DOHH2 (cell line): ENCODE results near the gene DCST1.

Experiments
- H3F3A ChIP-seq: fragments of 200-600 bp; sonication (generic), shearing (Covaris generic); 2 replicates; pipeline ENCODE4 v1.6.0; 2016; ENCODE audit warnings: antibody characterized with exemption, mild to moderate bottlenecking; ENCODE audit not compliant: control insufficient read depth, insufficient read depth
- H3K27ac ChIP-seq: fragments of 200-600 bp; sonication (generic); 2 replicates; pipeline ENCODE4 v1.5.1; 2014; ENCODE audit warnings: low read depth, mild to moderate bottlenecking, low read length, moderate library complexity
- H3K27me3 ChIP-seq: fragments of 200-600 bp; sonication (generic); 2 replicates; pipeline ENCODE4 v1.6.1; 2014; ENCODE audit warnings: mild to moderate bottlenecking, low read length, mixed read lengths; ENCODE audit not compliant: control insufficient read depth
- H3K36me3 ChIP-seq: fragments of 200-600 bp; sonication (generic); 2 replicates; pipeline ENCODE4 v1.6.1; 2014; ENCODE audit warnings: mild to moderate bottlenecking, low read length, moderate library complexity, mixed read lengths; ENCODE audit not compliant: control insufficient read depth
- H3K4me1 ChIP-seq: fragments of 200-600 bp; sonication (generic); 2 replicates; pipeline ENCODE4 v1.6.1; 2014; ENCODE audit warnings: mild to moderate bottlenecking, low read length, mixed read lengths; ENCODE audit not compliant: control insufficient read depth
- H3K4me2 ChIP-seq: fragments of 200-600 bp; sonication (generic); 2 replicates; pipeline ENCODE4 v1.6.0; 2014; ENCODE audit warnings: mild to moderate bottlenecking, low read length, moderate library complexity
- H3K4me3 ChIP-seq: fragments of 200-600 bp; sonication (generic); 2 replicates; pipeline ENCODE4 v1.5.1; 2014; ENCODE audit warnings: mild to moderate bottlenecking, low read length, mixed read lengths
- H3K79me2 ChIP-seq: fragments of 200-600 bp; sonication (generic); 2 replicates; pipeline ENCODE4 v1.6.1; 2014; ENCODE audit warnings: mild to moderate bottlenecking, low read length, mixed read lengths; ENCODE audit not compliant: control insufficient read depth
- H3K9me2 ChIP-seq: fragments of 200-600 bp; sonication (generic); replicated peaks from 2 replicates; pipeline ENCODE4 v1.6.1; 2014; ENCODE audit warnings: mild to moderate bottlenecking, low read length, mixed read lengths; ENCODE audit not compliant: control insufficient read depth
- H3K9me3 ChIP-seq: fragments of 200-600 bp; sonication (generic); 2 replicates; pipeline ENCODE4 v1.6.1; 2014; ENCODE audit warnings: antibody characterized with exemption, low read length, mixed read lengths; ENCODE audit not compliant: control insufficient read depth, insufficient read depth
- H4K20me1 ChIP-seq: fragments of 200-600 bp; sonication (generic); 2 replicates; pipeline ENCODE4 v1.6.0; 2014; ENCODE audit warnings: low read depth, mild to moderate bottlenecking, antibody characterized with exemption, low read length, moderate library complexity; ENCODE audit not compliant: control insufficient read depth, insufficient read depth
- EZH2phosphoT487 ChIP-seq: fragments of 200-600 bp; sonication (generic); IDR thresholded peaks from 2 replicates; pipeline ENCODE4 v1.6.1; 2017; ENCODE audit warnings: borderline replicate concordance, mild to moderate bottlenecking, antibody characterized with exemption, low read length, moderate library complexity, mixed read lengths
- TF ChIP-seq, protein P1 (sequence below): fragments of 200-600 bp; sonication (generic); IDR thresholded peaks from one replicate; pipeline ENCODE4 v1.5.1; 2014; ENCODE audit warnings: antibody characterized with exemption, mild to moderate bottlenecking, low read depth, low read length; ENCODE audit not compliant: poor library complexity, severe bottlenecking

Gene DCST1

DNA sequence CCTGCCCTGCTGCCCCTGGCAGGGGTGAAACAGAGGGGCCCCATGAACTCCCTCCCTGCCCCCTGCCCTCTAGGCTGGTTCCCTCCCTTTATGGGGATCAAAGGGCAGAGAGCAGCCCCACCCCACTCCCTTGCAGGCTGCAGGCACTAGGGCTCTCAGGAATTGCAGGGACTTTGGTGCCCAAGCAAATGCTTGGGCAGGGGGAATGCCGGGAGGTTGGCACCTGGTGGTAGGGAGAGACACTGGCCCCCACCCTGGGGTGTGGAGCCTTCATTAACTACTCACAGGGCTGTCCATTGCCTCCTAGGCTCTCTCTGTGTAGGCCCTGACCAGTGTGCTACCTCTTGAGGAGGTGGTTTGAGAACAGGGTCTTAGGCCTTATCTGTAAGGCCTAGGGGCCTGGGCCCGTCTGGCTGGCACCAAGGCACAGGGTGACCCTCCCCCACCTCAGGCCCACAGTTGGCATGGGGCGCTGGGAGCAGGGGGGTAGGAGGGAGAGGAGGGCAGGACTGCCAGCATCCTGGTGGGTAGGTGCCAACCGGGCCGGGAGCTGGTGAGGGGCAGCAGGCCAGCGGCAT lies 26.3 kb upstream of the DCST1 start:
- H3K27me3 ChIP-seq = no peaks in the 10 kb centered on the region
- no peaks in the 10 kb centered on the region for H3K9me3 ChIP-seq
- no peaks in the 10 kb centered on the region for H4K20me1 ChIP-seq
- no peaks in the 10 kb centered on the region for H3K9me2 ChIP-seq
- peaks cover 80% of the 10 kb centered on the region for H3K4me1 ChIP-seq
- peaks cover 21% of the 10 kb centered on the region for H3F3A ChIP-seq
- no peaks in the 10 kb centered on the region for H3K36me3 ChIP-seq
- no peak overlapping the region for H3K4me3 ChIP-seq
- TF ChIP-seq, protein P1, sequence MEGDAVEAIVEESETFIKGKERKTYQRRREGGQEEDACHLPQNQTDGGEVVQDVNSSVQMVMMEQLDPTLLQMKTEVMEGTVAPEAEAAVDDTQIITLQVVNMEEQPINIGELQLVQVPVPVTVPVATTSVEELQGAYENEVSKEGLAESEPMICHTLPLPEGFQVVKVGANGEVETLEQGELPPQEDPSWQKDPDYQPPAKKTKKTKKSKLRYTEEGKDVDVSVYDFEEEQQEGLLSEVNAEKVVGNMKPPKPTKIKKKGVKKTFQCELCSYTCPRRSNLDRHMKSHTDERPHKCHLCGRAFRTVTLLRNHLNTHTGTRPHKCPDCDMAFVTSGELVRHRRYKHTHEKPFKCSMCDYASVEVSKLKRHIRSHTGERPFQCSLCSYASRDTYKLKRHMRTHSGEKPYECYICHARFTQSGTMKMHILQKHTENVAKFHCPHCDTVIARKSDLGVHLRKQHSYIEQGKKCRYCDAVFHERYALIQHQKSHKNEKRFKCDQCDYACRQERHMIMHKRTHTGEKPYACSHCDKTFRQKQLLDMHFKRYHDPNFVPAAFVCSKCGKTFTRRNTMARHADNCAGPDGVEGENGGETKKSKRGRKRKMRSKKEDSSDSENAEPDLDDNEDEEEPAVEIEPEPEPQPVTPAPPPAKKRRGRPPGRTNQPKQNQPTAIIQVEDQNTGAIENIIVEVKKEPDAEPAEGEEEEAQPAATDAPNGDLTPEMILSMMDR = no peak
- TF ChIP-seq EZH2phosphoT487 = no peak
- no peak overlapping the region for H3K4me2 ChIP-seq
- H3K79me2 ChIP-seq = peaks cover 28% of the 10 kb centered on the region
- H3K27ac ChIP-seq = no peak overlapping the region

DNA sequence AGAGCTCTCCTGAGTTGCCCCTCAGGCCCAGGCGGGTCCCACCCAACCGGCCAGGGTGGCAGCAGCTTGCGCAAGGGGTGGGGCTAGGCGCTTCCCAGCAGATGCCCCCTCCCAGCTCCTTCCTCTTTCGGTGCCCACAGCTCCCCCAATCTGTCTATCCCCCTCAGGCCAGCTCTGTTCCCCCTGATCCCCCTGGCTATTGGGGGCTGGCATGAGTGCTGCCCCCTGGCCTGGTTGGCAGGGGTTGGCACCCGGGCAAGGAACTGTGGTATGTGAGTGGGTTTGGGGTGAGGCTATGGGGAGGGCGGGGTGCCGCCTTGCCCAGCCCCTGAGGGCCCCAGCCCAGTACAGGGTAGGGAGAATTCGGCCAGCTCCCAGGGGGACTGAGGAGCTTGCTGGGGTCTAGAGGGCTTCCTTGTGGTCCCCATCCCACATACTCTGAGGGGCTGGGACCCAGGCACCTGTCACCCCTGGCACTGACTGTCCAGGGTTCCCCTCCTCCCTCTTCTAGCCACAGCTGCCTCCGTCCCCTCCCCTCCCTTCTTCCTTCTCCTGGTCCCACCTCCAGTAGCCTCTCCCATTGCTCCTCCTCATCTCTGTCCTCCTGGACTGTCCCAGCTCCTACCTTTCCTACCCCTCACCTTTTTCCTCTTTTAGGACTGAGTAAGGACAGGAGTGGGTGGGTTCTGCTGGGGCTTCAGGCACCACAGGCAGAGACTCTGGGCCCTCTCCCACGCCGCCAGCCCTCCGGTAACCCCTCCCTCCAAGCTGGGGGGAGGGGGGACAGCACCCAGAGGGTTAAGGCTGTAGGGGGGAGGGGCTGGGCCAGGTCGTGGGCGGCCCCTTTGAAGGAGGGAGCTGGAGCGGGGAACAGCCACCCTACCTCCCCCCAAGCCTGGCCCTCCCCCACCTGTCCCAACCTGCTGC lies 25.3 kb upstream of the DCST1 start:
- no peaks in the 10 kb centered on the region for H4K20me1 ChIP-seq
- no peak overlapping the region for H3K4me3 ChIP-seq
- H3K27ac ChIP-seq = no peak overlapping the region
- peaks cover 21% of the 10 kb centered on the region for H3K79me2 ChIP-seq
- H3K9me3 ChIP-seq = no peaks in the 10 kb centered on the region
- H3K4me2 ChIP-seq = peak overlapping the region; percentile 43
- H3K9me2 ChIP-seq = no peaks in the 10 kb centered on the region
- no peaks in the 10 kb centered on the region for H3K36me3 ChIP-seq
- H3K4me1 ChIP-seq = peaks cover 89% of the 10 kb centered on the region
- TF ChIP-seq, protein P1 = no peak
- no peak for TF ChIP-seq EZH2phosphoT487
- H3F3A ChIP-seq = peaks cover 30% of the 10 kb centered on the region
- H3K27me3 ChIP-seq = no peaks in the 10 kb centered on the region

DNA sequence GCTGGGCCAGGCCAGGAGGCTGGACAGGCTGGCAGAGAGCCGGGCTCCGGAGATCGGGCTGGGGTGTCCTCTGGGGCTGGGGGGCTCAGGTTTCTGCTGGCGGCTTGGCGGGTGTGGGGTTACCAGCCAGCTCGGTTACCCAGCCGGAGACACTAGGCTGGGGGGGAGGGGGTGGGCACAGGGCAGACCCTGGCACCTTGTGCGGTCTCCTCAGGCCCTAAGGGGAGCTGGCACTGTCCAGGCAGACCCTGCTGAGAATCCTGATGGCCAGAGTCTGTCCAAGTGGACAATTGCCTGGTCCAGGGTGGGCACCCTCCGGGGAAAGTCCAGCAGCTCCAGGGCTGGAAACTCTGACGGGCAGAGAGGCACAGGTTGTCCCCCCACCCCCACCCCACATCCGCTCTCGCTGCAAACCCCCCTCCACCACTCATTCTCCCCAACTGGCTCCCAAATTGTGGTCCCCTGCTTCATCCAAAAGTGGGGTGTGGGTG lies 24.4 kb upstream of the DCST1 start:
- Histone ChIP-seq H3K36me3 (peaks cover 4% of the 10 kb centered on the region; the same call in 1 of the 2 replicates), H3K4me3 (no peak overlapping the region), H3K4me1 (peaks cover 90% of the 10 kb centered on the region), H3K9me2 (no peaks in the 10 kb centered on the region), H3K27ac (no peak overlapping the region), H3K27me3 (no peaks in the 10 kb centered on the region), H3K4me2 (peak overlapping the region; percentile 43), H4K20me1 (no peaks in the 10 kb centered on the region), H3F3A (peaks cover 32% of the 10 kb centered on the region), H3K79me2 (peaks cover 12% of the 10 kb centered on the region), H3K9me3 (no peaks in the 10 kb centered on the region)
- TF ChIP-seq, protein P1 = no peak
- TF ChIP-seq EZH2phosphoT487 = no peak
